Transverse colon (tissue), 3 donors: ENCODE data around the gene LSR.

Experiments
- POLR2A ChIP-seq: fragments of 450-650 bp; IDR thresholded peaks from one replicate; pipeline ENCODE4 v1.6.1; 2016; ENCODE audit warnings: antibody characterized with exemption, mild to moderate bottlenecking, moderate library complexity
- TF ChIP-seq, protein P1 (sequence below), 5 experiments: fragments of 200-600 bp in 3 of 5; fragments of 450-650 bp in 2 of 5; sonication (generic) in 3 of 5; IDR thresholded peaks; 1 replicate in 2 of 5; 2 replicates in 3 of 5; pipeline ENCODE4 v1.5.1; 2016 to 2017; ENCODE audit warnings: antibody characterized with exemption in 5 of 5, inconsistent platforms in 3 of 5, mild to moderate bottlenecking in 2 of 5, moderate library complexity in 1 of 5

DNA sequence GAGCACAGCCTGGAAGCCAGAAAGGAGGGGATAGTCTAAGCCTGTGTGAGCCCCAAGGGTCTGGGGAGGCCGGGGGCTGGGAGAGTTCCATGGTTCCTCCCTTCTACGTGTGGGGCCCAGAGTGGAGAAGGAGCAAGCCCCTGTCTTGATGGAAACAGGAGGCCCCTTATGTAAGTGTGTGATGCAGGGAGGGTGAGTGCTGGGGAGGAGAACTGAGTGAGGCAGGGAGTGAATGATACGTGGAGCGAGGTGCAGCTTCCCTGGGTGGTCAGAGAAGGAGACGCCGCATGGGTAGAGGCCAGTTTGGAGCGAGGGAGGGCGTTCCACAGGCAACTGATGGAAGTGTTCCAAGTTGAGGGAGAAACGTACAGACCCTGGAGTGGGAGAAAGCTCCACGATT is 59.1 kb downstream of the LSR start:
- TF ChIP-seq, protein P1, sequence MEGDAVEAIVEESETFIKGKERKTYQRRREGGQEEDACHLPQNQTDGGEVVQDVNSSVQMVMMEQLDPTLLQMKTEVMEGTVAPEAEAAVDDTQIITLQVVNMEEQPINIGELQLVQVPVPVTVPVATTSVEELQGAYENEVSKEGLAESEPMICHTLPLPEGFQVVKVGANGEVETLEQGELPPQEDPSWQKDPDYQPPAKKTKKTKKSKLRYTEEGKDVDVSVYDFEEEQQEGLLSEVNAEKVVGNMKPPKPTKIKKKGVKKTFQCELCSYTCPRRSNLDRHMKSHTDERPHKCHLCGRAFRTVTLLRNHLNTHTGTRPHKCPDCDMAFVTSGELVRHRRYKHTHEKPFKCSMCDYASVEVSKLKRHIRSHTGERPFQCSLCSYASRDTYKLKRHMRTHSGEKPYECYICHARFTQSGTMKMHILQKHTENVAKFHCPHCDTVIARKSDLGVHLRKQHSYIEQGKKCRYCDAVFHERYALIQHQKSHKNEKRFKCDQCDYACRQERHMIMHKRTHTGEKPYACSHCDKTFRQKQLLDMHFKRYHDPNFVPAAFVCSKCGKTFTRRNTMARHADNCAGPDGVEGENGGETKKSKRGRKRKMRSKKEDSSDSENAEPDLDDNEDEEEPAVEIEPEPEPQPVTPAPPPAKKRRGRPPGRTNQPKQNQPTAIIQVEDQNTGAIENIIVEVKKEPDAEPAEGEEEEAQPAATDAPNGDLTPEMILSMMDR (IDR thresholded peaks at IDR 0.05) = no peak
- TF ChIP-seq POLR2A = no peak
